HG02852 (cell line): ENCODE measurements around the gene IL10.
"Not testable (repeated sequence)": the region's sequence is repeated elsewhere in the genome, so short reads cannot be mapped to it uniquely, and the experiment has no call there.

Experiments used
- ATAC-seq: cut with Tn5 transposase; IDR thresholded peaks from one replicate; pipeline ENCODE4 v1.9.1; 2021; ENCODE audit warnings: mild to moderate bottlenecking, moderate library complexity; ENCODE audit not compliant: unreplicated experiment

The IL10 gene

GRCh38 chr1:206768472-206769303 is 3.6 kb downstream of the IL10 start:
- no peak for ATAC-seq

DNA sequence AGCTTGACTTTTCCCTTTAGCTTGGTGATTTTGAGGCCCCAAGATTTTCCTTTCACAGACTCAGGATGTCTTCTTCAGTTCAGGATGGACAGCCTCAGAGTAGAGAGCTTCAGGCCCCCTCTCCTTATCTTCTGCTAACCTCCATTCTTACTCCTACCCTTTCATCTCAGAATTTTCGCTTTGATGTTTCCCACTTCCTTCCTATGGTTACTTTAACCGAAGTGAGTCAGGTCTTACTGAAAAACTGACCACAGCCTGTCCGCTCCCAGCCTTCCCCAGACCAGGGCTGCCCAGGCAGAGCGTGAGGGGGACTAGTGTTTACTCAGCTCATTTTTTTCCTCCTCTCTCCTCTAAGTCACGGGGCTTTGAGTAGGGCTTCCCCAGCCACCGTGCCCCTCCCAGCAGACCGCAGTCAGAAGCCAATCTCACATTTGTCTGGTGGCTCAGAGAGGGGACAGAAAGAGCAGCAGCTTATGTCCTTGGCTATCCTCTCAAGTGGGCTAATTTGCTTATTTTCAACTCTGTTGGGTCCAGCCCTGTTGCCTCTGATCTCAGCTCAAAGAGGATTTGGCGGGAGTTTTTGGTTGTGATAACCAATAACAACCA is 5.9 kb downstream of the IL10 start:
- ATAC-seq = peak; percentile 58

GRCh38 chr1:206765771-206766170 is 6.5 kb downstream of the IL10 start:
- not testable (repeated sequence) for ATAC-seq

DNA sequence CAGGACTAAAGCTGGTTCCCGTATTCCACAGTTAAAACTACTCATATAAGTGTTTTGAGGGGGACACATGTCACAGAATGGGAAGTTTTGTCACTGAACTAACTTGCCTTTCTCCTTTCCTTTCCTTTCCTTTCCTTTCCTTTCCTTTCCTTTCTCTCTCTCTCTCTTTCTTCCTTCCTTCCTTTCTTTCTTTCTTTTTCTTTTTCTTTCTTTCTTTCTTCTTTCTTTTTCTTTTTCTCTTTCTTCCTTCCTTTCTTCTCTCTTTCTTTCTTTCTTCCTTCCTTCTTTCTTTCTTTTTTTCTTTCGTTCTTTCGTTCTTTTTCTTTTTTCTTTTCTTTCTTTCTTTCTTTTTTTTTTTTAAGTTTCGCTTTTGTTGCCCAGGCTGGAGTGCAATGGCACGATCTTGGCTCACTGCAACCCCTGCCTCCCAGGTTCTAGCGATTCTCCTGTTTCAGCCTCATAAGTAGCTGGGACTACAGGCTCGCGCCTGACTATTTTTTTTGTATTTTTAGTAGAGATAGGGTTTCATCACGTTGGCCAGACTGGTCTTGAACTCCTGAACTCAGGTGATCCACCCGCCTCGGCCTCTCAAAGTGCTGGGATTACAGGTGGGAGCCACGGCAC is 9.4 kb downstream of the IL10 start:
- not testable (repeated sequence) for ATAC-seq

DNA sequence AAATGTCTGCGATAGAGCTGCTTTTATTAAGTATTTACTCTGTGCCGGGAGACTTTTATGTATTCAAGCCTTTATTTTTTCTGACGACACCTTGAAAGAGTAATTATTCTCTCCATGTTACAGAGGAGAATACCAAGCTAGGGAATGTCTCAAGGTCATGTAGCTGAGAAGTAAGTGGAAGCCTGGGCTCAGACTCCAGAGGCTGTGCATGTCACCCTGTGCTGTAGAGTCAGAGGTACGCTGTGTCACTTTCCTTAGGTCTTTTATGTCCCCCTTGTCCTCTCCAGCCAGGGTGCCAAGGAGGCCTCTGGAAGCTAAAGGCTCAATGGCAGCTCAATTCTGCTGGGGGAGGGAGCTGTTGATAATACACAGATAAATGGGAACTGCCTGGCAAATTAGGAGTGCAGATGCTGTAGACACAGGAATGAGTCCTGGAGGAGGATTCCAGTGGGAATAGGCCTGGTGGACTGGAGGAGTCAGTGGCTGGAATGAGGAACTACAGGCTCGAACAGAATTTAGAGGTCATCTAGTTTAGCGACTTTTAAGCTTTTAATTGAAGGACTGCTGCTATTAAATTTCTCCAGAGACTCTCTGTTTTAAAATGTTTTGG is 11.0 kb downstream of the IL10 start:
- ATAC-seq = no peak

GRCh38 chr1:206760590-206760989 is 11.7 kb downstream of the IL10 start:
- no peak for ATAC-seq

DNA sequence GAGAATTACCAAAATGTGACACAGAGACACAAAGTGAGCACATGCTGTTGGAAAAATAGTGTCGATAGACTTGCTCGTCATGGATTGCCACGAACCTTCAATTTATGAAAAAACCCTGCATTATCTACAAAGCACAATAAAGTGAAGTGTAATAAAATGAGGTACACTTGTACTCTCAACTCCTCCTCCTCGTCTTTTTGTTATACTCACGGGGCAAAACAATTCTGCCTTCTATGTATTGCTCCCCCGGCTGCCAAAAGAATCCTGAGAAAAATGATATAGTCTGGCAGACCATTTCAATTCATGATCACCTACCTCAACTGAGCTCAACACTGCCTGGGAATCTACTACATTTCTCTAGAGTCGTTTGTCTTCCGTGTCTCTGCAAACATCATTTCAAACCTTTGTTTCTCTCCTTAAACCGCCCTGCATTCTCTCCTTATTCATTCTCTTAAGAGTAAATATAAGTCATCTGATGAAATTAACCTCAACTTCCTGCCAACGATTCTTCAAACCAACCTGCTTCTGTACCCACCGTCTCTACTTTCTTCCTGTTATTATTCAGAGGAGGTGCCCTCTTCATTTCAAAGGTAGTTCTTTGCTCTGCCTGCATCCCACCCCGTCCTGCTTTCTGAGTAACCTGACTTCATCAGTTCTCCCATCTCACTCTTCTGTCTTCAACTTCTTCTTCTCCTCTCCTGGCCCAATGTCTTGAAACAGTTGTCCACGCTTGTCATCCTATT is 14.6 kb downstream of the IL10 start:
- no peak for ATAC-seq

DNA sequence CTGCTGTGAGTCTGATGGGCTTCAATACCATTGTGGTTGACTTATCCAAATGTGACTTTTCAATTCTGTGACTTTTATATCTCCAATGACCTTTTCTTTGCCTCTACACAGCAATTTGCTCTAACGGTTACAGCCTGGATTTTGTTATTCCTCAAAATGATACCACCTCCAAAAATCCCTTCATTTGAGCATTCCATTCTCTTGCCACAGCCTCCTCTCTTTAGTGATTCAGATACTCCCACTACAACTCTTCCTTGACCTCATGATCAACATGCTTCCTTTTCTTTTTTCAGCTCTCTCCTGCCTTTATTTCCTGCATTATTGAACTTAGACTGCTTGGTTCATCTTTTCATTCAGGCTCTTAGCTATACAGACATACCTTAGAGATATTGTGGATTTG is 18.3 kb downstream of the IL10 start:
- ATAC-seq = no peak

GRCh38 chr1:206753141-206753540 is 19.2 kb downstream of the IL10 start:
- ATAC-seq = no peak

DNA sequence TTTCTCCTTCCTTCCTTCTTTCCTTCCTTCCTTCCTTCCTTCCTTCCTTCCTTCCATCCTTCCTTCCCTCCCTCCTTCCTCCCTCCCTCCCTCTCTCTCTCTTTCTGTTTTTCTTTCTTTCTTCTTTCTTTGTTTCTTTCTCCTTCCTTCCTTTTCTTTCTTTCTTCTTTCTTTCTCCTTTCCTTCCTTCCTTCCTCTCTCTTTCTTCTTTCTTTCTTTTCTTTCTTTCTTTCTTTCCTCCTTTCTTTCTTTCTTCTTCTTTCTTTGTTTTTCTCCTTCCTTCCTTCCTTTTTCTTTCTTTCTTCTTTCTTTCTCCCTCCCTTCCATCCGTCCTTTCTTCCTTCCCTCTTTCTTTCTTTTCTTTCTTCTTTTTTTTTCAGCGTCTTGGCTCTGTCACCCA is 19.8 kb downstream of the IL10 start:
- ATAC-seq = no peak

DNA sequence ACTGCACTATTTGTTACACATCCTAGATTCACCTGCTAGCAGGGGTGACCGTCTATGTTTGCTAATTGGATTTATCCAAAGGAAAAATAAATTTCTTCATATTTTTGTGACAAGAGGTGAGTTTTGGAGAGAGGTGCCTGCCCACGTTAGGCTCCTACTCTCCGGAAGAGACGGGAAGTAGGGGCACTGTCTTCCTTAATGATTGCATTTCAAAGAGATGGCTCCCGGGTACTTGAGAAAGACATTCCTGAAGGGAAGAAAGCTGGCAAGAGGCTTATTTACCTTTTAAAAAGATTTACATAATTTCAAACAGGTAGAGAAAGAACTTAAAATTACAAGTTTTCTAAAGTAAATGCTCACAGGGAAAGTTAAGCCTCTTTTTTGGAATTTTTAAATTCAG is 20.4 kb downstream of the IL10 start:
- ATAC-seq = no peak

GRCh38 chr1:206748348-206749030 is 23.8 kb downstream of the IL10 start:
- no peak for ATAC-seq

DNA sequence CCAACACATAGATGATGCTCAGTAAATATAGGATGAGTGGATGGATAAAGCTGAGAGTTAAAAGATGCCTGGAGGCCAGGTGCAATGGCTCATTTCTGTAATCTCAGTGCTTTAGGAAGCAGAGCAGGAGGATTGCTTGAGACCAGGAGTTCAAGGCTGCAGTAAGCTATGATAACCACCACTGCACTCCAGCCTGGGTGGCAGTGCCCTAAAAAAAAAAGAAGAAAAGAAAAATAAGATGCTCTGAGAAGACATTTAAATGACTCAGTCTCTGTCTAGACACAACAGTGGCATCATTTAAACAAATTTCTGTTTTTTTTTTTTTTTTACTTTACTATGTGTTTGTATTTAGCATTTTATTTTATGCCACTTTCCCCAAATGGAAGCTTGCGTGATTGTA is 27.0 kb downstream of the IL10 start:
- ATAC-seq = no peak

DNA sequence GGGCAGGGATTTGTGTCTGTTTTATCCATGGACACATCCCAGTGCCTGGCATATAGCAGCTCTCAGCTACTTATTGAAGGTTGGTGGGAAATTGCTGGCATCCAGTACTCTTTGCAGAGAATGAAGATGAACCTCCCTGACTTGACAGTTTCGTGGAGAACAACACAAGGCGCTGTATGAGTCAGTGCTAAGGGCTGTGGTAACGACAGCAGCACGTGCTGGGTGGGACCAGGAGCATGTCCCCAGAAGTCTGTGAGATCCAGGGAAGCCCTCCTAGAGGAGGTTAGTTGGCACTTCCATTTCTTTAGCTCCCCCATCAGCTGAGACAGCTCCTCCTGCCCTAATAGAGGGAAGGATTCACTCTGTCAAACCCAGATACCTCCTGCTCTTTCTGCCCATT is 27.6 kb downstream of the IL10 start:
- ATAC-seq = no peak

DNA sequence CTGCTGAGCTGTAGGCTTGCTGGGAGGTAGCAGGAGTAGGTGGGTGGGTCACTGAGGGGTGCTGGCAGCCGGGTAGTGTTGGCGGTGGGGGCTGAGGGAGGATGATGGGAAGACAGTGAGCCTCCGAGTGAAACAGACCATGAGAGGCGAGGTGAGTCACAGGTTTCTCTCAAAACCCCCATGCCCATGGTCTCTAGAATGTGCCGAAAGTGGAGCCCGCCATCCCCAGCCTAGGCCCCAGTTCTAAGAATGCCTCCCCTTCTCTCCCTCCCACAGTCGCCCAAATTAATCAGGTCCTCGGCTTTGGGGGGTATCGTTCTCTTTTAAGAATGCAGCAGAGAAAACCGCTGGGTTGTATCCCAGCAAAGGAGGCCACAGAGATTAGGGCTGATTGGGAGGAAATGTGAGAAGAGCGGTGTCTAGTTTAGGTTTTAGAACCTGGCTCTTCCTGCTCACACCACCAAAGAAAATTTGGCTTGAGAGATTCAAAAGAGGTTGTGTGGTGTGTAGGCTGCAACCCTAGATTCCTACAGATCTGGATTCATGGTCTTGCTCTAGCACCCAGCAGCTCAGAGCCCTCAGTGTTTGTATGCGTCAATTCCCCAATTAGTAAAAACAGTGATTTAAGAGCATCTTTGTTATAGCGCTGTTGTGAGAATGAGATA is 29.4 kb downstream of the IL10 start:
- ATAC-seq = no peak

- ATAC-seq = no peak
Observed at GRCh38 chr1:206741142-206741701, 31.1 kb downstream of the IL10 start.

DNA sequence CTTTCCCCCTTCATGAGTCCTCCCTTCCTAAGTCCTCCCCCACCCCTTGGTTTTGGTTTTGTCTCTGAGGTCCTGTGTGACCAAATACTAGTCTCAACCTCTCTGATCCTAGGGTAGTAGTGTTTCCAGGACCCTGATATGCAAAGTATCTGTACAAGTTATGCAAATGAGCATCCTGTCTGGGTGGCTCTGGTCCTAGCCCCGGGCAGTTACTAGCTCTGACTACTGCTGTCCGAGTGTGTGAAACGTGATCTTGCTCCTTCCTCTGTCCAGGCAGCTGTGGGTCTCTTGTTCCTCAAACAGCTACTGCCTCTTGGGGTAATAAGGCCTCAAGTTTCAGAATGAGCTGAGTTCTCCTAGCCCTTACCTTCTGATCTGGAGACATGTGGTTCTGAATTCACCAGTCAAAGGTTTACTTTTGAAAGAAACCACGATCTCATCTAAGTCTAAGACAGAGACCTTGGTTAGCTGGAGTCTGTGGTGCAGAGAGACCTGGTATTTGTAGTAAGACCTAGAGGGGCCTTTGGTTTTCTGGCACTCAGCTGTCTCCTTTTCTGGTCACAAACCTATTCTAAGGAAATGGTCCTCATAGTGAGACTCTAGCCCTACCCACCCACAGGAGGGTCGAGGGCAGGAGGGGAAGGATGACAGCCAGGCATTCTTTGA is 32.8 kb downstream of the IL10 start:
- ATAC-seq = peak; percentile 86

DNA sequence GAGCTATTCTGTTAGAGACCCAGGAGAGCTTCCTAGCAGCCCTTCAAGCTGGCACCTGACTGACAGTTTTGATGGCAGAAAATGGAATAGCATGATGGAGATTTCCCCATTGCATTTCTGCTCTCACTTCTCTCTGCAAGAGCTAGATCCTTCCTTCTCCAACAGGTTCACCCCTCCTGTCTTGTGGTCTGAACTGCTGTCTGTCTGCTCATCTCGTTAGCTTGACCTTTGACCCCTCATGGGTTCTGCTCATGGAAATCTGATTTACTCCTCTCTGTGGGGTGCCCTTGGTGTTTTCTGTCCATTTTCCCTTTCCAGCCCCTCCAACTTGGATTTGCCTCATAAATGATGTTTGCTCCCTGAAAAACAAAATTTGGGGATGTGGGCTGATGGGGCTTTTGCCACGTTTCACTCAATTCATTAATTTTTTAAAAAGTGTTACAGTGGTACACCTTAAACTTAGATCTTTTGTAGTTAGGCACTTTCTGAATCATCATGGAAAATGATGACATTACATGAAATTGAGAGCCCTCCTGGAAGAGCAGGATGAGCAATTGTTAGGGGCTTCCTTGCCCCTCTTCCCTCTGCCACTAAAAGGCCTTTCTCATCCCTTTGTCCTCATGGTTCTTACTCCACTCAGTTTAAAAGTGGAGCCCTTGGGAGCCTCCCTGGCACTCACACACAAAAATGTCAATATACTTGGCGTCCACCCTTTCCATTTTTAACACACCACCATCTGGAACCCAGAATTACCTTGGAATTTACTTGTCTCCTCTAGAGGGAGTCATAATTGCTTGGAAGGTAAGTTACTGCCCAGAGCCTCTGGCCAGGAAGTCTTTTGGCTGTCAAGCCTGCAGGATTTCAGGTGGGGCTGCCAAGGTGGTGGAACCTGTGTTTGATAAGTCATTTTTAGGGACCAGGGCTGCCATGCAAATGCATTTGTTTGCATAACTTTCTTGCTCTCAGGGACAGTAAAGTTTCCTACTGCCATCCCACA is 33.6 kb downstream of the IL10 start:
- peak; percentile 6 for ATAC-seq
